Kidney (tissue), 14 donors: ENCODE data around the gene C11orf68. TPM values are rescaled to one million over a fixed set of nuclear protein-coding genes. Genes with fewer than 3 reads are reported as not detected.

Experiments used
- DNase-seq, 5 donors: peaks; one replicate each; pipeline ENCODE4 v3.0.0-alpha.2; 2013 to 2020
- FAIRE-seq: peaks from 2 replicates; lab custom pipeline; 2012; peaks lifted over from hg19 to GRCh38; lab: Jason Lieb, UNC
- H3K27ac ChIP-seq, 2 donors: one replicate each; pipeline ENCODE4 v1.7.0; 2013; ENCODE audit warnings: low read depth in 2 of 2, low read length in 2 of 2, inconsistent platforms in 1 of 2
- H3K27me3 ChIP-seq: one replicate; pipeline ENCODE4 v1.7.1; 2013; ENCODE audit warnings: low read length, inconsistent platforms; ENCODE audit not compliant: control insufficient read depth, insufficient read depth
- H3K36me3 ChIP-seq, 3 donors: one replicate each; pipeline versions ENCODE4 v1.7.0 to v1.7.1; 2013; ENCODE audit warnings: low read length in 3 of 3, control low read depth in 1 of 3, inconsistent platforms in 1 of 3; ENCODE audit not compliant: insufficient read depth in 3 of 3, control insufficient read depth in 2 of 3
- H3K4me1 ChIP-seq, 3 donors: one replicate each; pipeline versions ENCODE4 v1.7.0 to v1.7.1; 2013; ENCODE audit warnings: low read length in 3 of 3, inconsistent platforms in 1 of 3, low read depth in 1 of 3; ENCODE audit not compliant: control insufficient read depth in 2 of 3, insufficient read depth in 2 of 3
- H3K4me3 ChIP-seq, 3 donors: one replicate each; pipeline versions ENCODE4 v1.7.0 to v1.8.1; 2013; ENCODE audit warnings: low read length in 3 of 3, control low read depth in 1 of 3, inconsistent platforms in 1 of 3
- H3K9ac ChIP-seq, 3 donors: one replicate each; pipeline versions ENCODE4 v1.7.0 to v1.7.1; 2013; ENCODE audit warnings: low read length in 3 of 3, control low read depth in 1 of 3, inconsistent platforms in 1 of 3
- H3K9me3 ChIP-seq, 3 donors: one replicate each; pipeline versions ENCODE4 v1.7.0 to v1.7.1; 2013; ENCODE audit warnings: low read length in 3 of 3, control low read depth in 1 of 3, inconsistent platforms in 1 of 3; ENCODE audit not compliant: control insufficient read depth in 2 of 3, insufficient read depth in 1 of 3
- intact Hi-C: fragments of 100-400 bp; cut with DNase I; formaldehyde crosslinking; loops from one replicate; pipeline ENCODE4 v1.11.1; 2022
- polyA plus RNA-seq: library from polyadenylated mRNA; stranded (reverse); fragments of 350-450 nt; fragmentation: Illumina TruSeq; extraction: RNeasy Lipid Tissue Mini Kit (QIAGEN cat#74804); gene quantifications from one replicate; pipeline ENCODE4 v1.2.3, GENCODE V29; 2014; ENCODE audit warnings: low read depth, low replicate concordance; ENCODE audit not compliant: insufficient read depth
- total RNA-seq: library from RNA; stranded (reverse); fragmentation: NEBNext Ultra II Directional; extraction: Animal tissue kit (Norgen Biotek cat#: 25700); gene quantifications from one replicate; pipeline ENCODE4 v1.2.1, GENCODE V29; 2021
- TF ChIP-seq, protein P1 (sequence below): IDR thresholded peaks from 3 replicates; pipeline ENCODE4 v1.5.1; 2012; ENCODE audit warnings: mild to moderate bottlenecking, moderate library complexity, borderline replicate concordance; ENCODE audit not compliant: insufficient read depth; ENCODE audit errors: extremely low read depth
- donor health status: control.
- donor health status: control.
- donor health status: control.
- donor health status: control.
- donor health status: control.
- donor health status: DM: yes; HTN: yes; CAD: no.
- donor health status: Normal renal cell carcinoma (clear cell type).

C11orf68 gene
- total and polyA plus RNA-seq, 2 donors from 2014 or later = 38.0 to 52.0 TPM

DNA sequence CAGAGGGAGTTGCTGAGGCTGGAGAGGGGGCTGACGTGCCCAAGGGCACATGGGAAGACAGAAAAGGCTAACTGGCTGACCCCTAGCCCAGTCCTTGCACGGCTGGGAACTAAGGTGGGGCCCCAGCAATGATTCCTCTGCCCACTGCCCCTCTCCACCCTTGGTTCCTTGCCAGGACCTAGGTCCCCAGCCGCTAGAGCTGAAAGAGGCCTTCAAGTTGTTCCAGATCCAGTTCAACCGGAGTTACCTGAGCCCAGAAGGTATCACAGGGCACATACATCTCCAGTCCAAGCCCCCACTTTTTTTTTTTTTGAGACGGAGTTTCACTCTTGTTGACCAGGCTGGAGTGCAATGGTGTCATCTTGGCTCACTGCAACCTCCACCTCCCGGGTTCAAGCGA, 38.8 kb downstream of the C11orf68 start:
- peaks cover 4 to 12% (median 5%) of the 10 kb centered on the region in 3 donors for H3K36me3 ChIP-seq
- intact Hi-C loops = loop anchor here (10.0 kb wide), 1 partner anchor 105 kb away; no protein-coding TSS in a partner anchor
- no peaks in the 10 kb centered on the region for H3K27me3 ChIP-seq
- H3K9me3 ChIP-seq = no peaks in the 10 kb centered on the region
- no peak overlapping the region for H3K9ac ChIP-seq
- TF ChIP-seq, protein P1, sequence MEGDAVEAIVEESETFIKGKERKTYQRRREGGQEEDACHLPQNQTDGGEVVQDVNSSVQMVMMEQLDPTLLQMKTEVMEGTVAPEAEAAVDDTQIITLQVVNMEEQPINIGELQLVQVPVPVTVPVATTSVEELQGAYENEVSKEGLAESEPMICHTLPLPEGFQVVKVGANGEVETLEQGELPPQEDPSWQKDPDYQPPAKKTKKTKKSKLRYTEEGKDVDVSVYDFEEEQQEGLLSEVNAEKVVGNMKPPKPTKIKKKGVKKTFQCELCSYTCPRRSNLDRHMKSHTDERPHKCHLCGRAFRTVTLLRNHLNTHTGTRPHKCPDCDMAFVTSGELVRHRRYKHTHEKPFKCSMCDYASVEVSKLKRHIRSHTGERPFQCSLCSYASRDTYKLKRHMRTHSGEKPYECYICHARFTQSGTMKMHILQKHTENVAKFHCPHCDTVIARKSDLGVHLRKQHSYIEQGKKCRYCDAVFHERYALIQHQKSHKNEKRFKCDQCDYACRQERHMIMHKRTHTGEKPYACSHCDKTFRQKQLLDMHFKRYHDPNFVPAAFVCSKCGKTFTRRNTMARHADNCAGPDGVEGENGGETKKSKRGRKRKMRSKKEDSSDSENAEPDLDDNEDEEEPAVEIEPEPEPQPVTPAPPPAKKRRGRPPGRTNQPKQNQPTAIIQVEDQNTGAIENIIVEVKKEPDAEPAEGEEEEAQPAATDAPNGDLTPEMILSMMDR = no peak
- peaks cover 0 to 3% (median 0%) of the 10 kb centered on the region in 3 donors for H3K4me1 ChIP-seq
- FAIRE-seq (no peak), DNase-seq (no peak)
- H3K27ac ChIP-seq = no peak overlapping the region
- H3K4me3 ChIP-seq = no peak overlapping the region

DNA sequence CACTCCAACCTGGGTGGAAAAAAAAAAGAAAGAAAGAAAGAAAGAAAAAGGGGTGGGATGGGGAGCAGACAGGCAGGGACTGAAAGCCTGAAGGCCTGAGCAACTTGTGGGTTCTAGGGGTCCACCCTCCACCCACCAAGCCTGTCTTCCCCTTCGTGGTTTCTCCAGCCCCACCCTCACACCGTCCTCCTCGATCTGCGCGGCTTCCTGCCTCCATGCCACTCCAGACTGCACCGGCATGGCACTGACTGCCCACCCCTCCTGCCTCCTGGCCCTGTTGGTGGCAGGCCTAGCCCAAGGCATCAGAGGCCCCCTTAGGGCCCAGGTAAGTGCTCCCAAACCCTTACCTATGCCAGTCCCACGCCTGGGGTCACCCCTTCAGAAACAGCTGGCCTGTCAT, 39.2 kb downstream of the C11orf68 start, which contains the start of gene CTSW:
Gene CTSW (plus strand): TSS at position 221 of the 400 bp plus-strand sequence. CDS start 18 bp downstream, at position 239.
- Histone ChIP-seq H3K4me1 (no peaks in the 10 kb centered on the region), H3K27ac (no peak within 1 kb of the TSS), H3K36me3 (peaks cover 4 to 12% (median 5%) of the 10 kb centered on the region in 3 donors), H3K9ac (no peak within 1 kb of the TSS), H3K27me3 (no peaks in the 10 kb centered on the region), H3K4me3 (no peak within 1 kb of the TSS), H3K9me3 (no peaks in the 10 kb centered on the region)
- DNase-seq = no peak
- intact Hi-C loops = loop anchor here (10.0 kb wide), 1 partner anchor 105 kb away; no protein-coding TSS in a partner anchor
- no peak for FAIRE-seq
- TF ChIP-seq, protein P1 = no peak

DNA sequence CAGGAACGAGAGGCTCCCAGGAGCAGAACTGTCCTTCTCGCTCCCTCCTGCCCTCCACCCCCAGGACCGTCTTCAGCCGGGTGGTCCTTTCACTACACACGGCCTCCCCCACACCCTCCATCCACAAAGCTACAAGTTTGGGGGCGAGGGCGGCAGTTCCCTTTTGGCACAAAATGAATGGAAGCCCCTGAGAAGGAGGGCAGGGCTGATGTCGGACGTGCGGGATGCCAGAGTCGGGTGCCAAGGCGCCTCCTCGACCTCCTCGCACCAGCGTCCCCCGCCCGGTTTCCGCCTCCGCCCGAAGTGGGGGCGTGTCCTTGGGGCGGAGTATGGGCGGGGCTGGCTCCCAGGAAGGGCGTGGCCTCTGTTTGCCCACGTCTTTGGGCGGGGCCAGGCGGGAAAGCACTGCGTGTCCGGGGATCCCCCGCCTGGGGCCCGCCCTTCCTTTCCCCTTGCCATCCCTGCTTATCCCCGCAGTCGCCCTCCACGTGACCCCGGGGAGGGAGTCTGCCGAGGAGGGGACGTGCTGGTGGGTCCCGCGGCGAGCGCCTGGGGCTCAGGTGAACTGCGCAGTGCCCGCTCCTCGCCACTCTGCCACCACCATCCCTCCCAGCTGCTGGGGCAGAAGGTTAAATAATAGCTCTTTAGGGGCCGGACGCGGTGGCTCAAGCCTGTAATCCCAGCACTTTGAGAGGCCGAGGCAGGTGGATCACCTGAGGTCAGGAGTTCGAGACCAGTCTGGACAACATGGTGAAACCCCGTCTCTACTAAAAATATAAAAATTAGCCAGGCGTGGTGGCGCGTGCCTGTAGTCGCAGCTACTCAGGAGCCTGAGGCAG, 45.3 kb downstream of the C11orf68 start:
- H3K9ac ChIP-seq = peak overlapping the region; percentile 29 to 80 (median 59)
- TF ChIP-seq, protein P1 = no peak
- intact Hi-C loops = no loop called here
- FAIRE-seq (peak; percentile 82), DNase-seq (peak; percentile 95 to 98 (median 97))
- no peaks in the 10 kb centered on the region for H3K27me3 ChIP-seq
- peaks cover 0 to 16% (median 3%) of the 10 kb centered on the region in 3 donors for H3K4me1 ChIP-seq
- peak overlapping the region; percentile 66 to 71 (median 70) for H3K4me3 ChIP-seq
- H3K9me3 ChIP-seq = no peaks in the 10 kb centered on the region
- H3K27ac ChIP-seq = peak overlapping the region; percentile 84 to 85
- H3K36me3 ChIP-seq = peaks cover 0 to 6% (median 0%) of the 10 kb centered on the region in 3 donors
